GM12892 (cell line): ENCODE measurements around the gene CUL2.

ENCODE experiments used
- POLR2A ChIP-seq: IDR thresholded peaks from 2 replicates; pipeline ENCODE4 v1.6.1; 2011; ENCODE audit warnings: low read depth, low read length, control low read depth
- POLR2AphosphoS5 ChIP-seq: IDR thresholded peaks from 2 replicates; pipeline ENCODE4 v1.6.1; 2011; ENCODE audit warnings: low read depth, low read length, control low read depth
- TAF1 ChIP-seq: IDR thresholded peaks from 2 replicates; pipeline ENCODE4 v1.6.1; 2011; ENCODE audit warnings: low read depth, mild to moderate bottlenecking, control low read depth, low read length, borderline replicate concordance

DNA sequence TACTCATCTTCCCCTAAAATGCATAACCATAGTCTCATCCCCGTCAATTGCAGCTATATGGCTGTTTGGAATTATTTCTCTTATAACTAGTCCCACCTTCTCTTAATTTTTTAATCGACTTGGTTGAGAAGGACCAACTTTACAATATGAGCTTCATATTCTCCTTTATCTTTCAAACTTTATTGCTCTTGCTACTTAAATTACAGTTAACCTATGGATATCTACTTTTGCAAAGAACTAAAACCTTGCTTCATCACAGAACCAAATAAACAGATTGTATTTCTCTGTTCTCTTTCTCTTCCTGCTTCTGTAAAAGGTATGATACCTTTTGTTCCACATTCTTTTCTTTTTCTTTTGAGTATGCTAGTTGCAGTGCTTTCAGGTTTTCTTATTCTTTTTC, 42.6 kb upstream of the CUL2 start:
- no peak for TF ChIP-seq TAF1
- TF ChIP-seq POLR2A: no peak
- no peak for TF ChIP-seq POLR2AphosphoS5
